AG09309 (cell line): Measurements from ENCODE around the gene SERPINH1.
A peak's percentile ranks its signal among the peaks of the same experiment; 100 is the strongest.

Experiments
- DNase-seq: peaks from one replicate; pipeline ENCODE4 v3.0.0-alpha.2; 2010; ENCODE audit warnings: low read depth
- H3K4me3 ChIP-seq: 2 replicates; pipeline ENCODE4 v1.5.1; 2011; ENCODE audit warnings: mild to moderate bottlenecking, low read depth, low read length, moderate library complexity; ENCODE audit not compliant: control insufficient read depth
- CTCF ChIP-seq: IDR thresholded peaks from 2 replicates; pipeline ENCODE4 v1.5.1; 2011; ENCODE audit warnings: mild to moderate bottlenecking, low read depth, low read length, inconsistent platforms; ENCODE audit not compliant: insufficient read depth, control insufficient read depth; ENCODE audit errors: missing control alignments

Gene SERPINH1

GRCh38 chr11:75562048-75562835 lies at the start of gene SERPINH1:
SERPINH1 (plus strand) TSS chr11:75562253; CDS start chr11:75566350, 4,097 bp downstream.
- H3K4me3 ChIP-seq, result peak within 1 kb of the TSS; percentile 96
- no peak for DNase-seq
- TF ChIP-seq CTCF, result peak; percentile 5

- H3K4me3 ChIP-seq, result no peak overlapping the region
- TF ChIP-seq CTCF, result no peak
- no peak for DNase-seq
Observed at GRCh38 chr11:75513250-75513649, 48.8 kb upstream of the SERPINH1 start.

GRCh38 chr11:75514596-75514995 lies 47.5 kb upstream of the SERPINH1 start:
- no peak for TF ChIP-seq CTCF
- no peak for DNase-seq
- no peak overlapping the region for H3K4me3 ChIP-seq

GRCh38 chr11:75516140-75516539 lies 45.9 kb upstream of the SERPINH1 start:
- no peak overlapping the region for H3K4me3 ChIP-seq
- no peak for TF ChIP-seq CTCF
- DNase-seq, result no peak

- no peak overlapping the region for H3K4me3 ChIP-seq
- TF ChIP-seq CTCF, result no peak
- no peak for DNase-seq
Observed at GRCh38 chr11:75516886-75517285, 45.2 kb upstream of the SERPINH1 start.

- H3K4me3 ChIP-seq, result no peak overlapping the region
- no peak for DNase-seq
- TF ChIP-seq CTCF, result no peak
Observed at GRCh38 chr11:75518204-75518549, 43.9 kb upstream of the SERPINH1 start.
